Activated B cell treated with CpG ODN at 0.5 μM for 24 hours (primary cell): ENCODE results near the gene RCC2. TPM values are rescaled to one million over a fixed set of nuclear protein-coding genes. Genes with fewer than 3 reads are reported as not detected.

Source experiments
- ATAC-seq: fragments of 200-7000 bp; cut with Tn5 transposase; one replicate; pipeline ENCODE4 v1.10.0; 2021; ENCODE audit warnings: low read depth, mild to moderate bottlenecking, moderate library complexity
- CTCF ChIA-PET: fragments of 350-600 bp; sonication (Branson Sonifier 250); formaldehyde crosslinking; loops from one replicate; lab custom pipeline; 2021; ENCODE audit warnings: antibody characterized with exemption; lab: Charles Lee
- POLR2A ChIA-PET: fragments of 350-600 bp; sonication (Branson Sonifier 250); formaldehyde crosslinking; loops from one replicate; lab custom pipeline; 2021; ENCODE audit warnings: antibody characterized with exemption; lab: Charles Lee
- DNase-seq: peaks from one replicate; pipeline ENCODE4 v3.0.0; 2022
- H3K27ac Mint-ChIP-seq: one replicate; pipeline ENCODE4 v1.8.0; 2020; ENCODE audit warnings: mixed read lengths
- H3K27me3 Mint-ChIP-seq: one replicate; pipeline ENCODE4 v1.8.0; 2021; ENCODE audit warnings: mixed read lengths
- H3K36me3 Mint-ChIP-seq: one replicate; pipeline ENCODE4 v1.8.0; 2021; ENCODE audit warnings: low read depth, mixed read lengths
- H3K4me1 Mint-ChIP-seq: one replicate; pipeline ENCODE4 v1.8.0; 2021; ENCODE audit warnings: mixed read lengths
- H3K4me3 Mint-ChIP-seq: one replicate; pipeline ENCODE4 v1.8.0; 2020; ENCODE audit warnings: mild to moderate bottlenecking, mixed read lengths
- H3K9me3 Mint-ChIP-seq: one replicate; pipeline ENCODE4 v1.8.0; 2020; ENCODE audit warnings: mixed read lengths
- CTCF ChIP-seq: fragments of 200-600 bp; IDR thresholded peaks from one replicate; pipeline ENCODE4 v1.8.0; 2022; ENCODE audit warnings: antibody characterized with exemption, mild to moderate bottlenecking
- intact Hi-C: fragments of 100-400 bp; cut with micrococcal nuclease; formaldehyde crosslinking; loops from one replicate; pipeline ENCODE4 v1.15.1; 2024
- total RNA-seq: library from RNA; stranded (reverse); gene quantifications from 2 replicates; pipeline ENCODE4 v1.2.3, GENCODE V29; 2022

Gene RCC2
- total RNA-seq, 1 donor from 2014 or later = 85.1 TPM

- no peaks in the 10 kb centered on the region for H3K27me3 Mint-ChIP-seq
- DNase-seq (no peak), ATAC-seq (no peak)
- H3K36me3 Mint-ChIP-seq = peaks cover 31% of the 10 kb centered on the region
- intact Hi-C loops = loop anchor here (10.0 kb wide), 1 partner anchor 169 kb away; no protein-coding TSS in a partner anchor
- POLR2A ChIA-PET = no interaction called here
- no peak overlapping the region for H3K27ac Mint-ChIP-seq
- H3K9me3 Mint-ChIP-seq = no peaks in the 10 kb centered on the region
- no peak overlapping the region for H3K4me3 Mint-ChIP-seq
- CTCF ChIA-PET = no interaction called here
- TF ChIP-seq CTCF = no peak
- no peaks in the 10 kb centered on the region for H3K4me1 Mint-ChIP-seq
Observed at GRCh38 chr1:17404034-17404684, 35.3 kb downstream of the RCC2 start.

- CTCF ChIA-PET = no interaction called here
- no peaks in the 10 kb centered on the region for H3K4me1 Mint-ChIP-seq
- no peak overlapping the region for H3K27ac Mint-ChIP-seq
- no peak overlapping the region for H3K4me3 Mint-ChIP-seq
- no peaks in the 10 kb centered on the region for H3K9me3 Mint-ChIP-seq
- POLR2A ChIA-PET = no interaction called here
- no peak for TF ChIP-seq CTCF
- H3K27me3 Mint-ChIP-seq = no peaks in the 10 kb centered on the region
- peaks cover 21% of the 10 kb centered on the region for H3K36me3 Mint-ChIP-seq
- intact Hi-C loops = loop anchor here (10.0 kb wide), 1 partner anchor 168 kb away; no protein-coding TSS in a partner anchor
- ATAC-seq (no peak), DNase-seq (no peak)
Observed at GRCh38 chr1:17403081-17403480, 36.4 kb downstream of the RCC2 start.

GRCh38 chr1:17401841-17402240 lies 37.6 kb downstream of the RCC2 start:
- Mint-ChIP-seq H3K9me3 (no peaks in the 10 kb centered on the region), H3K36me3 (peaks cover 8% of the 10 kb centered on the region), H3K27ac (no peak overlapping the region), H3K4me1 (no peaks in the 10 kb centered on the region), H3K27me3 (no peaks in the 10 kb centered on the region), H3K4me3 (no peak overlapping the region)
- ChIA-PET CTCF (no interaction called here), POLR2A (no interaction called here)
- ATAC-seq (no peak), DNase-seq (no peak)
- TF ChIP-seq CTCF = no peak
- intact Hi-C loops = loop anchor here (10.0 kb wide), 1 partner anchor 167 kb away; no protein-coding TSS in a partner anchor

- CTCF ChIA-PET = no interaction called here
- TF ChIP-seq CTCF = no peak
- peaks cover 3% of the 10 kb centered on the region for H3K36me3 Mint-ChIP-seq
- DNase-seq (no peak), ATAC-seq (no peak)
- POLR2A ChIA-PET = no interaction called here
- no peak overlapping the region for H3K4me3 Mint-ChIP-seq
- H3K9me3 Mint-ChIP-seq = no peaks in the 10 kb centered on the region
- H3K27ac Mint-ChIP-seq = no peak overlapping the region
- no peaks in the 10 kb centered on the region for H3K27me3 Mint-ChIP-seq
- no peaks in the 10 kb centered on the region for H3K4me1 Mint-ChIP-seq
- intact Hi-C loops = loop anchor here (10.0 kb wide), 1 partner anchor 166 kb away; no protein-coding TSS in a partner anchor
Observed at GRCh38 chr1:17400725-17401341, 38.6 kb downstream of the RCC2 start.

- no peaks in the 10 kb centered on the region for H3K36me3 Mint-ChIP-seq
- intact Hi-C loops = no loop called here
- POLR2A ChIA-PET = no interaction called here
- no peak overlapping the region for H3K27ac Mint-ChIP-seq
- no peak for TF ChIP-seq CTCF
- H3K4me1 Mint-ChIP-seq = no peaks in the 10 kb centered on the region
- H3K9me3 Mint-ChIP-seq = no peaks in the 10 kb centered on the region
- H3K27me3 Mint-ChIP-seq = peaks cover 1% of the 10 kb centered on the region
- CTCF ChIA-PET = no interaction called here
- DNase-seq (no peak), ATAC-seq (no peak)
- no peak overlapping the region for H3K4me3 Mint-ChIP-seq
Observed at GRCh38 chr1:17397910-17398695, 41.4 kb downstream of the RCC2 start.
